Subcutaneous abdominal adipose tissue (tissue), 5 donors: Measurements from ENCODE around the gene SLC11A1.

ENCODE experiments used
- H3K27ac ChIP-seq: one replicate; pipeline ENCODE4 v1.7.0; 2013; ENCODE audit warnings: low read depth, mild to moderate bottlenecking, inconsistent platforms, low read length, moderate library complexity
- H3K27me3 ChIP-seq, 5 donors: one replicate each; pipeline ENCODE4 v1.7.0; 2013; ENCODE audit warnings: low read length in 5 of 5, inconsistent platforms in 1 of 5; ENCODE audit not compliant: control insufficient read depth in 5 of 5, insufficient read depth in 4 of 5
- H3K36me3 ChIP-seq, 5 donors: one replicate each; pipeline ENCODE4 v1.7.0; 2013; ENCODE audit warnings: low read length in 5 of 5; ENCODE audit not compliant: control insufficient read depth in 5 of 5, insufficient read depth in 5 of 5
- H3K4me1 ChIP-seq, 5 donors: one replicate each; pipeline ENCODE4 v1.7.0; 2013; ENCODE audit warnings: low read length in 5 of 5, mild to moderate bottlenecking in 3 of 5, moderate library complexity in 1 of 5; ENCODE audit not compliant: control insufficient read depth in 5 of 5, insufficient read depth in 5 of 5
- H3K4me3 ChIP-seq, 5 donors: one replicate each; pipeline ENCODE4 v1.7.0; 2013; ENCODE audit warnings: low read length in 5 of 5, low read depth in 1 of 5
- H3K9ac ChIP-seq, 5 donors: one replicate each; pipeline ENCODE4 v1.7.0; 2013; ENCODE audit warnings: low read length in 5 of 5, mild to moderate bottlenecking in 4 of 5, moderate library complexity in 3 of 5
- H3K9me3 ChIP-seq, 5 donors: one replicate each; pipeline ENCODE4 v1.7.0; 2013; ENCODE audit warnings: low read length in 5 of 5; ENCODE audit not compliant: control insufficient read depth in 5 of 5
- donor health status: healthy.
- donor health status: healthy.
- donor health status: healthy.
- donor health status: healthy.
- donor health status: healthy.

SLC11A1 gene

GRCh38 chr2:218392459-218392858, 10.4 kb downstream of the SLC11A1 start:
- peaks cover 0 to 33% (median 21%) of the 10 kb centered on the region in 5 donors for H3K4me1 ChIP-seq
- H3K36me3 ChIP-seq: no peaks in the 10 kb centered on the region
- no peak overlapping the region for H3K27ac ChIP-seq

DNA sequence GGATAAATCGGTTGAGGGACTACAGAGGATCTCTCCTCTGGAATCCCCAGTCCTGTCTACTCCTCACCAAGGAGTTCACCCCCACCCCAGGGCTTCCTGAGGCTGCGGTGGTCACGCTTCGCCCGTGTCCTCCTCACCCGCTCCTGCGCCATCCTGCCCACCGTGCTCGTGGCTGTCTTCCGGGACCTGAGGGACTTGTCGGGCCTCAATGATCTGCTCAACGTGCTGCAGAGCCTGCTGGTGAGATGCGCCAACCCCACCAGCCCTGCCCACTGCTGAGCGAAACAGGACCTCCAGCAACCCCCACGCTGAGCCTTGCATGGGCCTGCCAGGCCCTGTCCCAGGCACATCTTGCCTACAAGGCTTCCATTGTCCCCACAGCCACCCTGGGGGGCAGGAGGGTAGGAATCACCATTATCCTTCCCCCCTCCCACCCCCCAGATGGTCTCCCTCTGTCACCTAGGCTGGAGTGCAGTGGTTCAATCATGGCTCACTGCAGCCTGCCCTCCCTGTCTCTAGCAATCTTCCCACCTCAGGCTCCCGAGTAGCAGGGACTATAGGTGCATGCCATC, 10.9 kb downstream of the SLC11A1 start:
- H3K36me3 ChIP-seq: no peaks in the 10 kb centered on the region
- peaks cover 2 to 33% (median 22%) of the 10 kb centered on the region in 5 donors for H3K4me1 ChIP-seq
- no peak overlapping the region for H3K27ac ChIP-seq
- no peaks in the 10 kb centered on the region for H3K27me3 ChIP-seq
- no peaks in the 10 kb centered on the region for H3K9me3 ChIP-seq
- H3K4me3 ChIP-seq: no peak overlapping the region
- no peak overlapping the region for H3K9ac ChIP-seq

More at GRCh38 chr2:218392459-218392858, 10.4 kb downstream of the SLC11A1 start:
- Histone ChIP-seq H3K4me3 (no peak overlapping the region), H3K9ac (no peak overlapping the region), H3K27me3 (no peaks in the 10 kb centered on the region), H3K9me3 (no peaks in the 10 kb centered on the region)

GRCh38 chr2:218393750-218394290, 11.7 kb downstream of the SLC11A1 start:
- no peaks in the 10 kb centered on the region for H3K27me3 ChIP-seq
- no peak overlapping the region for H3K27ac ChIP-seq
- no peak overlapping the region for H3K4me3 ChIP-seq
- H3K36me3 ChIP-seq: no peaks in the 10 kb centered on the region
- no peak overlapping the region for H3K9ac ChIP-seq
- H3K9me3 ChIP-seq: no peaks in the 10 kb centered on the region
- peaks cover 2 to 35% (median 28%) of the 10 kb centered on the region in 5 donors for H3K4me1 ChIP-seq

GRCh38 chr2:218394298-218395089, 12.4 kb downstream of the SLC11A1 start:
- Histone ChIP-seq H3K9me3 (no peaks in the 10 kb centered on the region), H3K27ac (no peak overlapping the region), H3K9ac (no peak overlapping the region), H3K36me3 (no peaks in the 10 kb centered on the region), H3K4me1 (peaks cover 2 to 40% (median 33%) of the 10 kb centered on the region in 5 donors), H3K4me3 (no peak overlapping the region), H3K27me3 (no peaks in the 10 kb centered on the region)

DNA sequence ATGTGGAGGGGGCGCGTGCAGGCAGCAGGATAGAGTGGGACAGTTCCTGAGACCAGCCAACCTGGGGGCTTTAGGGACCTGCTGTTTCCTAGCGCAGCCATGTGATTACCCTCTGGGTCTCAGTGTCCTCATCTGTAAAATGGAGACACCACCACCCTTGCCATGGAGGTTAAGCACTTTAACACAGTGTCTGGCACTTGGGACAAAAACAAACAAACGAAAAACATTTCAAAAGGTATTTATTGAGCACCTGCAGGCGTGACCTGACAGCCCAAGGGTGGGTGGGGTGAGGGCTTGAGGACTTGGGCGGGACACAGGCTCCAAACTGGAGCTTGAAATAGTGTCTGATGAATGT, 13.0 kb downstream of the SLC11A1 start:
- H3K9ac ChIP-seq: no peak overlapping the region
- H3K36me3 ChIP-seq: no peaks in the 10 kb centered on the region
- no peaks in the 10 kb centered on the region for H3K27me3 ChIP-seq
- H3K27ac ChIP-seq: no peak overlapping the region
- H3K4me3 ChIP-seq: no peak overlapping the region
- H3K9me3 ChIP-seq: no peaks in the 10 kb centered on the region
- peaks cover 2 to 40% (median 33%) of the 10 kb centered on the region in 5 donors for H3K4me1 ChIP-seq

DNA sequence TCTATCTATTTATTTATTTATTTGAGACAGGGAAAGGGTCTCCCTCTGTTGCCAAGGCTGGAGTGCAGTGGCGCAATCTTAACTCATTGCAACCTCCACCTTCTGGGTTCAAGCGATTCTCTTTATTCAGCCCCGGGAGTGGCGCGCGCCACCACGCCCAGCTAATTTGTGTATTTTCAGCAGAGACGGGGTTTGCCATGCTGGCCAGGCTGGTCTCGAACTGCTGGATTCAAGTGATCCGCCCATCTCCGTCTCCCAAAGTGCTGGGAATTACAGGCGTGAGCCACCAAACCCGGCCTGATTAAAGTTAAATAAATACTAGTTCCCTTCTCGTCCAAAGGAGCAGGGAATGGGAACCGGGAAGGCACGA, 13.4 kb downstream of the SLC11A1 start:
- no peaks in the 10 kb centered on the region for H3K27me3 ChIP-seq
- H3K9me3 ChIP-seq: no peaks in the 10 kb centered on the region
- peak overlapping the region; percentile 95 for H3K27ac ChIP-seq
- H3K4me3 ChIP-seq: peak overlapping the region; percentile 45 to 93 (median 69)
- H3K9ac ChIP-seq: peak overlapping the region; percentile 16 to 77 (median 38)
- H3K4me1 ChIP-seq: peaks cover 2 to 40% (median 33%) of the 10 kb centered on the region in 5 donors
- no peaks in the 10 kb centered on the region for H3K36me3 ChIP-seq

DNA sequence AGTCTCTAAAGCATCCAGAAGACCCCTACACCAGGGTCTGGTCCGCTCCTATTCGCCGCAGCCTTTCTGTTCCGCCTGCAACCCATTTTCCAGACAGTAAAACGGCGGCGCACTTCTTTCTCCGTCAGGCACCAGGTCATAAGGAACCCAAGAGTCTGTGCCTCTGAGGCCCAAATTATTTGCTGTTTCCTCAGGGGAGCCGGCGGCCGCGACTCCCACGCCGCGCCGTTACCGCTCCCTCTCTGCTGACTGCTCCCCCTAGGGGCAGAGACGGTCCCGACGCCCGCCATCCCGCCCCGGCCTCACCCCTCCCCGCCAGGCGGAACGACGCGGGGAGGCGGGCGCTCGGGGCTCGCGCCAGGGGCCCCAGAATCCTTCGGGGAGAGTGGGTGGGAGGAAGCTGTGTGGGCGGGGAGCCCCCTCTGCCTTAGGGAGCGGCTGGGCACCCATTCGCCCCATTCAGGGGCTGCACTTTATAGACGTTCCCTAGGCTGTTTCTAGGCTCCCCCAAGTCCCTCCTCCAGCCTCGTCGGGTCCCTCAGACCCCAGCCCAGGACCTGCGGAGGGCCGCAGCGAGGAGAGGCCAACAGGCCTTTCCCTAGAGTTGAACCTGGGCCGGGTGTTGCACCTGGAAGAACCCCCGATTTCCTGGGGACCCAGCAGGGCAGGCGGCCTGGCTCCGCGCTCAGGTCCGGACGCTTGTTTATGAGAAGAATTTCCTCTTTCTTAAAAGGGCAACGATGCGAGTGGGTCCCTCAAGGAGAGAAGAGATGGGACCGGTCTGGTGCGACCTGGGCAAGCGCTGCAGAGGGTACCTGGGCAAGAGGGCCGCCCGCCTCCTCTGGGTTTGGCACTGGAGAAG, 14.0 kb downstream of the SLC11A1 start:
- H3K4me1 ChIP-seq: peaks cover 2 to 46% (median 35%) of the 10 kb centered on the region in 5 donors
- peak overlapping the region; percentile 56 to 84 (median 73) for H3K9ac ChIP-seq
- no peaks in the 10 kb centered on the region for H3K9me3 ChIP-seq
- H3K4me3 ChIP-seq: peak overlapping the region; percentile 73 to 93 (median 78)
- H3K36me3 ChIP-seq: no peaks in the 10 kb centered on the region
- H3K27ac ChIP-seq: peak overlapping the region; percentile 95
- H3K27me3 ChIP-seq: no peaks in the 10 kb centered on the region

DNA sequence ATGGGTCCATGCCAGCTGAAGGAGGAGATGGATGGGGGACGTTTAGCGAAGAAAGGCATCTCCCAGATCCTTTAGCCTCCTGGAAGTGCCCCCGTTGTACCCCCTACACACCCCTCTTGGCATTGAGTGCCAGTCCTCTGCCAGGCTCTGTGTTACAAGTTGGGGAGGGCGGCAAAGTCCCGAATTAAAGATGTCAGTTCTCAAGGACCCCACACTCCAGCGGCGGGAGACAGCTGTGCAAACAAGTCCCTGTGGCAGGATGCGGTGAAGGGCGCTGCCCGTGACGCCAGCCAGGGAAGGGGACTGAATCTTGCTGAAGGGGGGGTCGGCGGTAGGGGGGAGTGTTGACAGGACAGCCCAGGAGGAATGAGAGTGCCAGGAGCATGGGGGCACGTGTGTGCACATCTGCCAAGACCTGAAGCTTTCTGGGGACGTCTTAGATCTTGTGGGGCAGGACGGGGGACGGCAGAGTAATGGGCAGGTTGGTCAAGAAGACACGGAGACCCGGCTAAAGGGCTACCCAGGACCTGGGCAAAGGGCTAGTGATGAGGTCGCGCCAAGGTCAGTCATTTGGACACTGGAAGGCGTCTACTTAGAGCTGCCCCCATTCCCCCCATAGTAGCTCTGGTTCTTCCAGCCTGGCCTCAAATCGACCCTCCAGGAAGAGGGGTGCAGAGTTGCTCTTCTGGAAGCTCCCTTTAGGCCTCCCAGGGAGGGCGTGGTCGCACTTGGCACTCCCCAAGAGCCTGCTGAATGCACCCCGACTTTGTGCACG, 14.8 kb downstream of the SLC11A1 start:
- Histone ChIP-seq H3K9me3 (no peaks in the 10 kb centered on the region), H3K4me1 (peaks cover 5 to 54% (median 43%) of the 10 kb centered on the region in 5 donors), H3K27ac (peak overlapping the region; percentile 95), H3K4me3 (peak overlapping the region; percentile 73 to 93 (median 78)), H3K27me3 (no peaks in the 10 kb centered on the region), H3K36me3 (peaks cover 0 to 5% (median 2%) of the 10 kb centered on the region in 5 donors), H3K9ac (peak overlapping the region in 4 of 5 donors; percentile 73 to 84 (median 78))

DNA sequence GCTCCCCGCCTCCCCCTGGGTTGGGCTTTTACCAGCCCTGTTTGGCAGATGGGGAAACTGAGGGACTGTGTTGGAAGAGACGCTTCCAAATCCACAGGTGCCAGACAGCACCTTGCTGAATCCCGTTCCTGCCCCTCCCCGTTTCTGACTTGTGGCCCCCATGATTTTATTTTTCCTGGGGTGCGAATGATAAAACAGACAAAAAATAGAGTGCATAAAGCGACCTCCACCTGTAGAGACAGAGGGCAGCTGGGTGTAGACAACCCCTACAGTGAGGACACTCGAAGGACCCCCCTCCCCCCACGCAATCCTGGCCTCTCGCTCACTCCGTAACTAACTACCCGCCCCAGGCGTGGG, 15.4 kb downstream of the SLC11A1 start:
- H3K36me3 ChIP-seq: peaks cover 0 to 11% (median 8%) of the 10 kb centered on the region in 5 donors
- no peaks in the 10 kb centered on the region for H3K9me3 ChIP-seq
- peaks cover 7 to 60% (median 49%) of the 10 kb centered on the region in 5 donors for H3K4me1 ChIP-seq
- peak overlapping the region; percentile 26 to 81 (median 73) for H3K9ac ChIP-seq
- H3K27me3 ChIP-seq: no peaks in the 10 kb centered on the region
- peak overlapping the region; percentile 95 for H3K27ac ChIP-seq
- peak overlapping the region; percentile 73 to 93 (median 78) for H3K4me3 ChIP-seq
